Activated CD4-positive, alpha-beta T cell treated with anti-CD3 and anti-CD28 coated beads, Interleukin-2, amount 50 U/mL, for 4 hours (primary cell): ENCODE results near the gene NPHP4.
A peak's percentile ranks its signal among the peaks of the same experiment; 100 is the strongest.
"Not testable (repeated sequence)": the region's sequence is repeated elsewhere in the genome, so short reads cannot be mapped to it uniquely, and the experiment has no call there.

ENCODE experiments used
- DNase-seq, 2 experiments: peaks; one replicate each; pipeline ENCODE4 v3.0.0-alpha.2; 2020

NPHP4 gene

GRCh38 chr1:5927506-5928370 lies 64.5 kb downstream of the NPHP4 start:
- no peak for DNase-seq

GRCh38 chr1:5926686-5927435 lies 65.4 kb downstream of the NPHP4 start:
- DNase-seq = no peak

GRCh38 chr1:5922700-5923330 lies 69.4 kb downstream of the NPHP4 start:
- not testable (repeated sequence) for DNase-seq

GRCh38 chr1:5921671-5922070 lies 70.6 kb downstream of the NPHP4 start:
- no peak for DNase-seq

- DNase-seq = no peak
Observed at GRCh38 chr1:5921129-5921528, 71.1 kb downstream of the NPHP4 start.

GRCh38 chr1:5920201-5920600 lies 72.0 kb downstream of the NPHP4 start:
- DNase-seq = no peak

- DNase-seq = no peak
Observed at GRCh38 chr1:5918275-5918649, 74.0 kb downstream of the NPHP4 start.

- no peak for DNase-seq
Observed at GRCh38 chr1:5917591-5918274, 74.5 kb downstream of the NPHP4 start.

GRCh38 chr1:5917281-5917590 lies 75.0 kb downstream of the NPHP4 start:
- DNase-seq = no peak

- DNase-seq = no peak
Observed at GRCh38 chr1:5916572-5917280, 75.5 kb downstream of the NPHP4 start.

- peak; percentile 16 to 19 for DNase-seq
Observed at GRCh38 chr1:5915587-5916571, 76.3 kb downstream of the NPHP4 start.

- DNase-seq = no peak
Observed at GRCh38 chr1:5914676-5915365, 77.4 kb downstream of the NPHP4 start.

- DNase-seq = no peak
Observed at GRCh38 chr1:5913876-5914275, 78.3 kb downstream of the NPHP4 start.

GRCh38 chr1:5913078-5913845 lies 79.0 kb downstream of the NPHP4 start:
- no peak for DNase-seq

- DNase-seq = no peak
Observed at GRCh38 chr1:5911871-5912271, 80.4 kb downstream of the NPHP4 start.

- DNase-seq = no peak
Observed at GRCh38 chr1:5911157-5911556, 81.1 kb downstream of the NPHP4 start.

- no peak for DNase-seq
Observed at GRCh38 chr1:5910666-5911065, 81.6 kb downstream of the NPHP4 start.

GRCh38 chr1:5910276-5910620 lies 82.0 kb downstream of the NPHP4 start:
- no peak for DNase-seq

GRCh38 chr1:5909576-5910275 lies 82.5 kb downstream of the NPHP4 start:
- DNase-seq = no peak
